GM18951 (cell line): Measurements from ENCODE around the gene SYCE1L.

Experiments
- POLR2A ChIP-seq: IDR thresholded peaks from 4 replicates; pipeline ENCODE4 v1.6.1; 2011; ENCODE audit warnings: mild to moderate bottlenecking; ENCODE audit not compliant: insufficient read length, insufficient read depth; ENCODE audit errors: extremely low read depth
- in situ Hi-C: fragments of 300-500 bp; cut with MboI; formaldehyde crosslinking; loops from one replicate; pipeline ENCODE4 v1.12.0; 2022; ENCODE audit warnings: low sequenced_read_pairs, mixed read lengths, inconsistent platforms; ENCODE audit not compliant: unreplicated experiment

SYCE1L gene

GRCh38 chr16:77190190-77190477, 9.1 kb upstream of the SYCE1L start:
- TF ChIP-seq POLR2A, result no peak
- in situ Hi-C loops, result no loop called here

- in situ Hi-C loops, result no loop called here
- peak; percentile 74 for TF ChIP-seq POLR2A
Measured at GRCh38 chr16:77190478-77191258, 8.5 kb upstream of the SYCE1L start, which contains the start of gene MON1B. Gene MON1B (plus strand): TSS chr16:77191190. CDS start chr16:77191486, 296 bp downstream.

GRCh38 chr16:77191259-77191969, 7.8 kb upstream of the SYCE1L start:
- in situ Hi-C loops, result no loop called here
- no peak for TF ChIP-seq POLR2A

- in situ Hi-C loops, result no loop called here
Measured at GRCh38 chr16:77193377-77193776, 5.8 kb upstream of the SYCE1L start.

GRCh38 chr16:77194295-77195231, 4.6 kb upstream of the SYCE1L start:
- TF ChIP-seq POLR2A, result no peak
- in situ Hi-C loops, result no loop called here

More at GRCh38 chr16:77193377-77193776, 5.8 kb upstream of the SYCE1L start:
- no peak for TF ChIP-seq POLR2A

- no peak for TF ChIP-seq POLR2A
- in situ Hi-C loops, result no loop called here
Measured at GRCh38 chr16:77195411-77195810, 3.8 kb upstream of the SYCE1L start.

GRCh38 chr16:77197747-77198146, 1.5 kb upstream of the SYCE1L start:
- in situ Hi-C loops, result no loop called here
- TF ChIP-seq POLR2A, result no peak

- no peak for TF ChIP-seq POLR2A
- in situ Hi-C loops, result no loop called here
Measured at GRCh38 chr16:77206533-77206932, 7.3 kb downstream of the SYCE1L start.

- in situ Hi-C loops, result no loop called here
- TF ChIP-seq POLR2A, result no peak
Measured at GRCh38 chr16:77207030-77207429, 7.8 kb downstream of the SYCE1L start.

GRCh38 chr16:77208382-77208781, 9.2 kb downstream of the SYCE1L start:
- in situ Hi-C loops, result no loop called here
- no peak for TF ChIP-seq POLR2A

- TF ChIP-seq POLR2A, result peak; percentile 33
Measured at GRCh38 chr16:77211880-77212740, 12.9 kb downstream of the SYCE1L start.

More at GRCh38 chr16:77211880-77212740, 12.9 kb downstream of the SYCE1L start:
- in situ Hi-C loops, result no loop called here
